Activated naive CD4-positive, alpha-beta T cell treated with anti-CD3 and anti-CD28 coated beads, Interleukin-2, amount 50 U/mL, for 24 hours (primary cell): ENCODE data around the gene VASP.
"Not testable (repeated sequence)": the region's sequence is repeated elsewhere in the genome, so short reads cannot be mapped to it uniquely, and the experiment has no call there.

Source experiments
- H3K27ac Mint-ChIP-seq: one replicate; pipeline ENCODE4 v1.8.0; 2021; ENCODE audit warnings: mild to moderate bottlenecking, mixed read lengths
- H3K27me3 Mint-ChIP-seq: one replicate; pipeline ENCODE4 v1.8.0; 2021; ENCODE audit warnings: mixed read lengths
- H3K36me3 Mint-ChIP-seq: one replicate; pipeline ENCODE4 v1.8.0; 2021; ENCODE audit warnings: mixed read lengths
- H3K4me1 Mint-ChIP-seq: one replicate; pipeline ENCODE4 v1.8.0; 2021; ENCODE audit warnings: mixed read lengths
- H3K4me3 Mint-ChIP-seq: one replicate; pipeline ENCODE4 v1.8.0; 2021; ENCODE audit warnings: mild to moderate bottlenecking, mixed read lengths
- H3K9me3 Mint-ChIP-seq: one replicate; pipeline ENCODE4 v1.8.0; 2021; ENCODE audit warnings: mixed read lengths

Gene VASP

DNA sequence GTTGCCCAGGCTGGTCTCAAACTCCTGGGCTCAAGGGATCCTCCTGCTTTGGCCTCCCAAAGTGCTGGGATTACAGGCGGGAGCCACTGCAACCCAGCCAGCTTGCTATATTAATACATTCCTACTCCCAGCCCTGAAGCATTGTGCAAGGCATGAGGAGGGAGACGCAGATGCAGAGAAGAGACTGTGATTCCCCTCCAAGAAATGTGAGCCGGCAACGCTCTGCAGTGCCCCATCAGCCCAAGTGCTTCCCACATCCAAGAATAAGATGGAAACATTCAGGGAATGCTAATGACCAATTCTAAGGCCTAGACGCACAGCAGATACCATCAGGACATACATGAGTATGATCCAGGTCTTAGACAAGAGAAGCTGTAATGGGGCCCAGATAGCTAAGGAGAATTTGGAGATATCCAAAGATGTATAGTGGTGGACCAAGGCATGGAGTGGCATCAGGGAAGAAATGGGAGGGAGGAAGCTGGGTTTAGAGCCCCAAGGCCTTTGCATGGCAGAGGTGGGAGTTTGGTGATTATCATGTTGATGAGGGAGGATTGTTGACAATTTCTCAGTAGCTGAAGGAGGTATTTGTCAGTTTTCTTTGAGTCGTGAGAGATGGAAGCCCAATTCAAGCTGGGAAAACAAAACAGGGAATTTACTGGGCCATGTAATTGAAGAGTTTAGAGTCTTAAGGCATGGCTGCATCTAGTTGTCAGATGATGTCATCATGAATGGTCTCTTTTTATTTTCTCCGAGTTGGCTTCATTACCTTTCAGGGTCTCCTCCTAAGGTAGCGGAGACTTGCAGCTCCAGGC is 6.2 kb upstream of the VASP start:
- peaks cover 2% of the 10 kb centered on the region for H3K36me3 Mint-ChIP-seq
- no peaks in the 10 kb centered on the region for H3K27me3 Mint-ChIP-seq
- peaks cover 41% of the 10 kb centered on the region for H3K4me1 Mint-ChIP-seq
- H3K9me3 Mint-ChIP-seq = no peaks in the 10 kb centered on the region
- no peak overlapping the region for H3K4me3 Mint-ChIP-seq
- no peak overlapping the region for H3K27ac Mint-ChIP-seq

DNA sequence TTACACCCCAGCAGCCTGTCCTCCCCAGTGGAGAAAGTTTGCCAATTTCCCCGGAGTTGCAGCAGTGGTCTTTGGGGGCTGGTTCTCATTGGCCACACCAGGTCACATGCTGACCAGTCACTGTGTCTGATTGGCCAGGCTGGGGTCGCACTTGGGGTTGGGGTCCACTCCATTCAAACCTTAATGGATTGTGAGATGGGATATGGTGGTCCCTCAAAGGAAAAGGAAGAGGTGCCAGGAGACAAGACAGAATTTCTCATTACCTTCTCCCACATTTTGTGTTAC is 5.6 kb upstream of the VASP start:
- Mint-ChIP-seq H3K4me3 (no peak overlapping the region), H3K36me3 (peaks cover 2% of the 10 kb centered on the region), H3K27me3 (no peaks in the 10 kb centered on the region), H3K27ac (no peak overlapping the region), H3K4me1 (peaks cover 40% of the 10 kb centered on the region), H3K9me3 (no peaks in the 10 kb centered on the region)

DNA sequence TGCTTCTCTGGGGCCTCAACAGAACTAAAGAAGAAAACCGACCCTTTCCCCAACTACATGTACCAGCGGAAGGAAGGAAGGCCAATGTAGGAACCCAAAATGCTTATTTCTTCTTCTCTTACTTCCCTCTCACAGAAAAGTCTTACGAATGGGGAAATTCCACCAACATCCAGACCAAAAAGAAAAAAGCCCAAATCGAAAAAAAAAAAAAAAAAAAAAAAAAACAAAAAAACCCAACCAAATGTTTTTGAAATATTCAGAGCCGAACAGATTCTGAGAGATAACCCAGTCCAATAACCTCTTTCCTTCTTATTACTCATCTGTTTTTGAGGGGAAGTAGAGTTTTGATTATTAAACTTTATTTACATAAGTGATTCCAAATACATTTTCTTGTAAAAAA is 5.2 kb upstream of the VASP start:
- H3K27ac Mint-ChIP-seq = no peak overlapping the region
- H3K9me3 Mint-ChIP-seq = no peaks in the 10 kb centered on the region
- H3K36me3 Mint-ChIP-seq = peaks cover 2% of the 10 kb centered on the region
- no peaks in the 10 kb centered on the region for H3K27me3 Mint-ChIP-seq
- no peak overlapping the region for H3K4me3 Mint-ChIP-seq
- H3K4me1 Mint-ChIP-seq = peaks cover 37% of the 10 kb centered on the region

DNA sequence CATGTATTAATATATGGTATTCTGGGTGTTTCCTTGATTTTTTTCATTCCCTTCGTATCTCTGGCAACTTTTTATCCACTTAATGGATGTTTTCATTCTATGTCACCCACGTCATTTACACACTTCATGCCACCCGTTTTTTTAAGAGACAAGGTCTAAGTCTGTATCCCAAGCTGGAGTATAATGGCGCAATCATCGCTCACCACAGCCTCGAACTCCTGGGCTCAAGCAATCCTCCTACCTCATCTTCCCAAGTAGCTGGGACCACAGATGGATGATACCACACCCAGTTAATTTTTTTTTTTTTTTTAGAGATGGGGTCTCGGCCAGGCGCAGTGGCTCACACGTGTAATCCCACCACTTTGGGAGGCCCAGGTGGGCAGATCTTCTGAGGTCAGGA is 3.4 kb upstream of the VASP start:
- no peaks in the 10 kb centered on the region for H3K27me3 Mint-ChIP-seq
- H3K36me3 Mint-ChIP-seq = peaks cover 2% of the 10 kb centered on the region
- no peak overlapping the region for H3K27ac Mint-ChIP-seq

DNA sequence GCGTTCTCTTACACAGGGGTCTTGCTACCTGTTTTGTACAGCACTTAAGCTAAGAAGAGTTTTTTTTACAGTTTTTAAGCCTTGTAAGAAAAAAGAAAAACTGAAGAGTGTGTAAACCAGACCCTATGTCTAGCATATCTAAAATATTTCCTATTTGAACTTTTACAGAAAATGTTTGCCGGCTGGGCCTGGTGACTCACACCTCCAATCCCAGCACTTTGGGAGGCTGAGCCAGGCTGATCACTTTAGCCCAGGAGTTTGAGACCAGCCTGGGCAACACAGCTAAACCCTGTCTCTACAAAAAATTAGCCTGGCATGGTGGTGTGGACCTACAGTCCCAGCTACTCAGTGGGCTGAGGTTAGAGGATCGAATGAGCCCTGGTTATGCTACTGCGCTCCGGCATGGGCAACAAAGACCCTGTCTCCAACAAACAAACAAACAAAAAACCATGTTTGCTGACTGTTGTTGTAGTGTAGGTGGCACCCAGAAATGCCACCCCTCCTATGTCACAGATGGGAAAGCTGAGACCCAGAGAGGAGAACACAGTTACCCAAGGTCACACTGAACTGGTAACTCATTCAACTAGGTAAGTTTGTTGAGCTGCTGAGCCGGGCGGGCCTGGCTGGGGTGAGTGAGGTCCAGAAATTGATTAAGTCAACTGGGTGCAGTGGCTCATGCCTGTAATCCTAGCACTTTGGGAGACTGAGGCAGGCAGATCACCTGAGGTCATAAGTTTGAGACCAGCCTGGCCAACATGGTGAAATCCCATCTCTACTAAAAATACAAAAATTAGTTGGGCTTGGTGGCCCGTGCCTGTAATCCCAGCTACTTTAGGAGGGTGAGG is 1.9 kb upstream of the VASP start:
- Mint-ChIP-seq H3K4me1 (peaks cover 31% of the 10 kb centered on the region), H3K27ac (peak overlapping the region; percentile 2), H3K9me3 (no peaks in the 10 kb centered on the region), H3K36me3 (peaks cover 2% of the 10 kb centered on the region), H3K4me3 (peak overlapping the region; percentile 77), H3K27me3 (no peaks in the 10 kb centered on the region)

More for the DNA sequence above, 3.4 kb upstream of the VASP start:
- peaks cover 28% of the 10 kb centered on the region for H3K4me1 Mint-ChIP-seq
- H3K9me3 Mint-ChIP-seq = no peaks in the 10 kb centered on the region
- no peak overlapping the region for H3K4me3 Mint-ChIP-seq

DNA sequence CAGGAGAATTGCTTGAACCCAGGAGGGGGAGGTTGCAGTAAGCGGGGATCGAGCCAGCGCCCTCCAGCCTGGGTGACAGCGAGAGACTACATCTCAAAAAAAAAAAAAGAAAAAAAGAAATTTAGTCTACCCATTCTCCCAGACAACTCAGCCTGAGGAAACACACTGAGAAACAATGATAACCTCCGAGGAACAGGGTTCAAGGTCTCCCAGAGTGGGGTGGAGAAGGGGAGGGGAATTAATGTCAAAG is 1.4 kb upstream of the VASP start:
- H3K36me3 Mint-ChIP-seq = peaks cover 3% of the 10 kb centered on the region
- peak overlapping the region; percentile 77 for H3K4me3 Mint-ChIP-seq
- no peaks in the 10 kb centered on the region for H3K27me3 Mint-ChIP-seq
- no peaks in the 10 kb centered on the region for H3K9me3 Mint-ChIP-seq
- H3K27ac Mint-ChIP-seq = peak overlapping the region; percentile 79
- peaks cover 34% of the 10 kb centered on the region for H3K4me1 Mint-ChIP-seq

DNA sequence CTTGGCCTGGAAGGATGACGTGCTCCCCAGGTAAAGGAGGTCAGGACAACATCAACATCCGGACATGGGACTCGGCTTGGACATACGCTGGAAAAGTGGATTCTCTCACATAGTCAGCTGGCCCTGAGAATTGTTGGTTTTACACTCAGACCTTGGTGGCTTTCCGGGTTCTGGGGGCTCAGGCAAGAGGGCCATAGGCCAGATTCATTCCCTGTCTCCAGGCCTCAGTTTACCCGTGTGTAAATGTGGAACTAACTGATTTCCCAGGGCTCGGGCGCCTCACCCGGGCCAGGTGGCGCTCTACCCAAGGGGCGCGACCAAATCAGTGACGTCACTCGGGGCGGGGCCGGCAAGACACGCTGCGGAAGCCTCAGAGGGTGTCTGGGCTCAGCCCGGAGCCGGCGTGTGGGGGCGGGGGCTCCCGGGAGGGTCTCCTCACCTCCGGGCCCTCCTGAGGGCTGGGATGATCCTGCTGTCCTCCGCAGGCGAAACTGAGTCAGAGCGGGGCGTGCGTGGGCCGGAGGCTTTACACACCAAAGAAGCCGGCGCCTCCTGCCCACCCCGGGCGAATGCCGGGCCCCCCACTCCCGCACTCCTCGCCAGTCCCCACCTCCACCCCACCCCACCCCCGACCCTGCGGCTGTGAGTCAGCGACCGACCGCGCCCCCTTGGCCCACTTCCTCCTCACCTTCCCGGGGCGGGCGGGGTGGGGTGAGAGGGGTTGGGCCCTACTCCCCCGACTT is 862 bp upstream of the VASP start:
- Mint-ChIP-seq H3K36me3 (peaks cover 4% of the 10 kb centered on the region), H3K27me3 (no peaks in the 10 kb centered on the region), H3K4me3 (peak overlapping the region; percentile 93), H3K9me3 (no peaks in the 10 kb centered on the region), H3K27ac (peak overlapping the region; percentile 91), H3K4me1 (peaks cover 36% of the 10 kb centered on the region)

DNA sequence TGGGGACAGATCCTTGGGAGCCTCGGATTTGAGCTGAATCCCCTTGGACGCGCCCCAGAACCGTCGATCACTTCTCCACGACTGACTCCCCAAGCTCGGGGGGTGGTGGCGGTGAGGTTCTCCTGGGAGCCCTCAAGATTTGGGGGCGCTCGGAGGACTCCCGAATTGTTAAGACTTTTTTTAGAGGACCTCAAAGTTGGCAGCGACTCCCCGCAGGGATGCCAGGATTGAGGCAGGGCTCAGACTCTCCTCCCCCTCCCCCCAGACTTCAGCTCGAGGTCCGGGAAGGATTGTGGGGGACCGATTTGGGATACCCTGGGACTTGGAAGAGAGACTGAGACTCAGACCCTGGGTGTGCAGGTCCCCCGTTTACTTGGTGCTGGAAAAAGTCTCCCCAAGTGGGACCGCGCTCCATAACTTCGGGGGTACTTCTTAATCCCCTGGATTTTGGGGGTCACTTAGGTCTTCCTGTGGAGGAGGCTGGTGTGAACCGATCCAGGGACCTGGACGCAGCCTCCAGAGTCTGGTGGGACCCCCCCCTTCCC is 665 bp downstream of the VASP start:
- Mint-ChIP-seq H3K27me3 (no peaks in the 10 kb centered on the region), H3K4me3 (peak overlapping the region; percentile 91)

DNA sequence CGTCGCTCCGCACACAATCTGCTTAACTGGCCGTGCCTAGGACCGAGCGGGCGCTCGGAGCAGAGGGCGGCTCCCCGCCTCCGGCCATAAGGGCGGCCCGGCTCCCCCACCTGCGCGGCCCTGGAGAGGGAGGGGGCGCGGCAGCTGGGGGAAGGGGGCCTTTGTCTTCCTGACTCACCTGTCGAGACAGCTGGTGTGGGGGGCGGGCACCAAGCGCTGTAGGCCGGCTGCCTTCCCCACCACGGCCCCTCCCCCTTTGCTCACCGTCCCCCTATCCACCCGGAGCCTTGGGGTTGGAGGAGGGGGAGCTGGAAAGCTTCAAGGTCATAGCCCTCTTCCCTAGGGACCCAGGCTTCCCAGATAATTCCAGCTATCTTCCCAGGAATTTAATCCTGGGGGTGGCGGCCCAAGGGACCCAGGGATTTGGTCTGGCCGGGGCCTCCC is 1.2 kb downstream of the VASP start:
- H3K27ac Mint-ChIP-seq = peak overlapping the region; percentile 35
- H3K27me3 Mint-ChIP-seq = no peaks in the 10 kb centered on the region
- peaks cover 50% of the 10 kb centered on the region for H3K4me1 Mint-ChIP-seq
- no peaks in the 10 kb centered on the region for H3K9me3 Mint-ChIP-seq
- peak overlapping the region; percentile 91 for H3K4me3 Mint-ChIP-seq
- H3K36me3 Mint-ChIP-seq = peaks cover 2% of the 10 kb centered on the region

More for the DNA sequence above, 665 bp downstream of the VASP start:
- H3K36me3 Mint-ChIP-seq = peaks cover 2% of the 10 kb centered on the region
- H3K4me1 Mint-ChIP-seq = peaks cover 46% of the 10 kb centered on the region
- H3K9me3 Mint-ChIP-seq = no peaks in the 10 kb centered on the region
- H3K27ac Mint-ChIP-seq = peak overlapping the region; percentile 35

DNA sequence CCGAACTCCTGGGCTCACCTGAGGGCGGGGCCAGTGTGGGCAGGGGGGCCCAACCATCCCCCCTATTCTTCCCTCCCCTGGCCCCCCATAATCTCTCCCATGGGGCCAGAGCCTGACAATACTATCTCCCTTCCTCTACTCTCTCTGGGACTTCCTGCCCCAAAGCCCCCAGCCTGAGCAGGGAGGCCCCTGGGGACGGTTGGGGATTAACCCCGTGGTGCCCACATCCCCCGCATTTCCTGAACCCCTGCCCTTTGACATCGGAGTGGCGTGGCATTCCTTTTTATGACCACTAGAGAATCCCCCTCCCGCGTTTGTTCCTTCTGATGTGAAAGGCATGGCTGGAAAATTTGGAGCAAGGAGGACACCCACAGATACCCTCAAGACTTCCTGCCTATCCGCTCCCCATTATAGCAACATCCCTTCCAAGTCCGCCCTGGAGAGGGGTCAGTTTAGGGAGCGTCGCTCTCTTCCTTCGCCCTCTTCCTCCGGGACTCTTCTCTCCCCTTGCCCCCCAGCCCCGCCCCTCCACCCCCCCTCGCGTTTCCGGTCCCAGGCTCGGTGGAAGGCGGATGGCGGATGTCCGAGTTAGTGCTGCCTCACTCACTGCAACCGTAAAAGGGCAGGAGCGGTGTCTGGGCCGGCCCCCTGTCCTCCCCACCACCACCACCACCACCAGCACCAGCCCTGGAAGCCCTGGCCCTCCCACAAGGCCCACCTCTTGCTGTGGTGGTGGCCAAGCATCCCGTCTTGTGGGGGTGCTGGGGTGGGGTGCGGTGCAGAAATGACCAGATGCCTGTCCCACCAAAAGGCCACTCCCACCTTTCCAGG is 1.8 kb downstream of the VASP start:
- Mint-ChIP-seq H3K4me1 (peaks cover 55% of the 10 kb centered on the region), H3K27me3 (no peaks in the 10 kb centered on the region), H3K9me3 (no peaks in the 10 kb centered on the region), H3K27ac (peak overlapping the region; percentile 89), H3K4me3 (peak overlapping the region; percentile 91), H3K36me3 (peaks cover 5% of the 10 kb centered on the region)

DNA sequence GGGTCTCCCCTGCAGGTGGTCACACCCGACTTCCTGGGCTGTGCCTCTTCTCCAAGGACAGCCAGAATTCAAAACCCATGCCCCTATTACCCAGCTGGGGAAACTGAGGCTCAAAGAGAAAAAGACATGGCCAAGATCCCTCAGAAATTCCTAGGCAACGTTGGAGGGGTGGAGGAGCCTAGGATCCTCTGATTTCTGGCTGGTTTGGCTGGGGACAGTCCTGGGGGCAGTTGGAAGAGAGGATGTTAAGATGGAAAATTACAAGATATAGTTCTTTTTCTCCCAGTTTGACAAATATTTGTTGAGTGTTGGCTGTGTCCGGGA is 2.4 kb downstream of the VASP start:
- H3K27me3 Mint-ChIP-seq = no peaks in the 10 kb centered on the region
- no peaks in the 10 kb centered on the region for H3K9me3 Mint-ChIP-seq
- H3K4me3 Mint-ChIP-seq = peak overlapping the region; percentile 91
- peaks cover 58% of the 10 kb centered on the region for H3K4me1 Mint-ChIP-seq
- no peak overlapping the region for H3K27ac Mint-ChIP-seq
- peaks cover 5% of the 10 kb centered on the region for H3K36me3 Mint-ChIP-seq

DNA sequence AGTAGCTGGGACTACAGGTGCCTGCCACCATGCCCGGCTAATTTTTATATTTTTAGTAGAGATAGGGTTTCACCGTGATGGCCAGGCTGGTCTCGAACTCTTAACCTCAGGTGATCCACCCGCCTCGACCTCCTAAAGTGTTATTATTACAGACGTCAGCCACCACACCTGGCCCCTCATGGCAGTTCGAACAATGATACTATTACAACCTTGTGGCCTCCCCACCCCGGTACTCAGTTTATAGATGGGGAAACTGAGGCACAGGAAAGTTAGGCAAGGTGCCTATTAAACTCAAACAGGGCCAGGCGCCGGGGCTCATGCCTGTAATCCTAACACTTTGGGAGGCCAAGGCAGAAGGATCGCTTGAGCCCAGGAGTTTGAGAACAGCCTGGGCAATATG is 3.1 kb downstream of the VASP start:
- not testable (repeated sequence) for H3K36me3 Mint-ChIP-seq, H3K27me3 Mint-ChIP-seq, H3K27ac Mint-ChIP-seq, H3K9me3 Mint-ChIP-seq
- peak overlapping the region; percentile 91 for H3K4me3 Mint-ChIP-seq
- peaks cover 58% of the 10 kb centered on the region for H3K4me1 Mint-ChIP-seq

DNA sequence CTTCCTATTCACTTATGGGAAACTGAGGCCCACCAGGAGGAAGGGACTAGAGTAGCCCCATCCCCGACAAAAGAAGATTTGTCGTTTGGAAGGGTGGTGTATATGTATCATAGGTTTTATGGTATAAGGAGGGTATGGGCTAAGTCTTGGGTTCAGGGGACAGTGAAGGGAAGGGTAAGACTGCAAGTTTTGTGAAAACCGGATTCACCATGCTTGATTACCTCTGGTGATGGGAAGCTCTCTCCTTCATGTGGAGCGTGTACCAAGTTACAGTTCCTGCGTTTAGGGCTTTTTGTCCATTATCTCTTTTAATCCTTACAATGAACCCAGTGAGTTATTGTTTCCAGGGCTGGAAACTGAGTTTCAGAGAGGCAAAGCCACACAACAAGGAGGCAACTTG is 3.8 kb downstream of the VASP start:
- Mint-ChIP-seq H3K27me3 (no peaks in the 10 kb centered on the region), H3K9me3 (no peaks in the 10 kb centered on the region), H3K36me3 (peaks cover 5% of the 10 kb centered on the region), H3K4me3 (no peak overlapping the region), H3K4me1 (peaks cover 59% of the 10 kb centered on the region), H3K27ac (peak overlapping the region; percentile 65)

DNA sequence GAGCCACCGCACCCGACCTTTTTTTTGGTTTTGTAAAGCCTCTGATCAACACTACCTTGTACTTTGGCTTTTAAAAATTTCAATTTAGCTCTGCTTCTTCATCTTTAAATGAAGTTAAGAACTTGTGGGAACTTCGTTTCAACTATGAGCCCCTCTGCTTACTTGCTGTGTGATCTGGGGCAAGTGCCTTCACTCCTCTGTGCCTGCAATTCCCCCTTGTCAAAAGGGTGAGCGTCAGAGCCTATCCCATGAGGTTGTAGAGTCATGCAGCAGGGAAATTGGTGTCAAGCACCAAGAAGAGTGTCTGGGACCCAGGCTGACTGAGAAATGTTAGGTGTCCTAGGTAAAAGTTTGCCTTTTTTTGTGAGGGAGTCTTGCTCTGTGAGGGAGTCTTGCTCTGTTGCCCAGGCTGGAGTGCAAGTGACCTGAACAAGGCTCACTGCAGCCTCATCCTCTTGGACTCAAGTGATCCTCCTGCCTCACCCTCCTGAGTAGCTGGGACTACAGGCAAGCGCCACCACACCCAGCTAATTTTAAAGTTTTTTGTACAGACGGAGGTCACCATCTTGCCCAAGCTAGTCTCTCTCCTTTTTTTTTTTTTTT is 5.7 kb downstream of the VASP start:
- H3K4me3 Mint-ChIP-seq = no peak overlapping the region
- no peak overlapping the region for H3K27ac Mint-ChIP-seq
- no peaks in the 10 kb centered on the region for H3K9me3 Mint-ChIP-seq
- peaks cover 5% of the 10 kb centered on the region for H3K36me3 Mint-ChIP-seq
- H3K4me1 Mint-ChIP-seq = peaks cover 64% of the 10 kb centered on the region
- H3K27me3 Mint-ChIP-seq = no peaks in the 10 kb centered on the region
